Activated gamma-delta T cell (primary cell): ENCODE data around the gene CD151.

Source experiments
- DNase-seq: peaks from one replicate; lab custom pipeline; 2025; lab: John Stamatoyannopoulos, UW

The CD151 gene

GRCh38 chr11:829176-829846, 3.4 kb upstream of the CD151 start:
- no peak for DNase-seq

GRCh38 chr11:829847-830294, 2.9 kb upstream of the CD151 start:
- no peak for DNase-seq

DNA sequence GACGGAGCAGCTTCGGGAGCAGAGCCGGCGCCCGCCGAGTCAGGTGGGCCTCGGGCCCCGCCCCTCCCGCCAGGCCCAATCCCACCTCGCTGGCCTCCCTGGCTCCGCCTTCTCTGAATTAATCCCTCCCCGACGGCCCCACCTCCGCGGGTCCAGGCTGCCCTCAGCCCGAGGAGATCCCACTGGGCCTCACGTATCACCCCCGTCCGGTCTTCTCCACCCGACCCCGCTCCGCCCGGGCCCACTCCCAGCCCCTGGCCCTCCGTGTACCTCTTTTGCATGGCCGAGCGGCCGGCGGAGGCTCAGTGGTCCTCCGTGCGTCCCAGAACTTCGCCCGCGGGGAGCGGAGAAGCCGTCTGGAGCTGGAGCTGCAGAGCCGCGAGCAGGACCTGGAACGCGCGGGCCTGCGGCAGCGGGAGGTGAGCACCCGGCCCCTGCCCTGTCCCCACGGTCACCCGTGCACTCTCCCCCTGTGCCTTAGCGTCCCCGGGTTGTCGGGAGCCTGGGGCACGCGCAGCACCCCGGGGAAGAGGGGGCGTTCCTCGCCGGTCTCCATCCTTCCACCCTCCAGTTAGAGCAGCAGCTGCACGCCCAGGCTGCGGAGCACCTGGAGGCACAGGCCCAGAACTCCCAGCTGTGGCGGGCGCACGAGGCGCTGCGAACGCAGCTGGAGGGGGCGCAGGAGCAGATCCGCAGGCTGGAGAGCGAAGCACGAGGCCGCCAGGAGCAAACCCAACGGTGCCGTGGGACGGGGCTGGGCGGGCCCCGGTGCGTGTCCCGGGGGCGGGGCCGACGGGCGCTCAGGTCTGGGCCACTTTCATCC, 2.2 kb upstream of the CD151 start:
- DNase-seq = peak; percentile 45

DNA sequence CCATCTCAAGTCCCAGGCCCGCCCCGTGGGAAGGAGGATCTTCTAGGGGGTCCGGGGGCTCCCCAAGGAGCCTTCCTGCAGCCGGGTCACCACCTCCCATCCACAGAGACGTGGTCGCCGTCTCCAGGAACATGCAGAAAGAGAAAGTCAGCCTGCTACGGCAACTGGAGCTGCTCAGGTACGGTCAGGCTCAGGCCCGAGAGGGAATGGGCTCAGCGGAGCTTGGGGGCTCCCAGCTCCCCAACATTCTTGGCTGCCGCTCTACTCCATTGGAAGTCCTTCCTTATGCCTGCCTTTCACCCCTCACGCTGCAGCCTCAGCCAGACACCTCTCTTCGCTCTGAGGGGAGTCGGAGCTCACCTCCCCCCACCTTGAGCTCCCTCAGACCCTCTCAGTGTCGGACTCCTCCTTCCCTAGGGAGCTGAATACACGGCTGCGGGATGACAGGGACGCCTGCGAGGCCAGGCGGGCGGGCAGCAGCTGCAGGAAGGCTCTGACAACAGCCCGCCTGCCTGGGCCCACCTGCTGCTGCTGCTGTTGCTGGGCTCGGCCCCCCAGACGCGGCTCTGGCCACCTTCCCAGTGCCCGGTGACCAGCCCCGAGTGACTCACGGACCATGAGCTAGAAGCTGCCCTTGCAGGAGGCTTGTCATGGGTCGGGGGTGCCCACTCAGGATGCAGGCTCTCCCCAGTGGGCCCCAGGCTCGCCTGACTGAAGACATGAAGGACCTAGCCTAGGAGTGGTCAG, 1.5 kb upstream of the CD151 start:
- DNase-seq = no peak

DNA sequence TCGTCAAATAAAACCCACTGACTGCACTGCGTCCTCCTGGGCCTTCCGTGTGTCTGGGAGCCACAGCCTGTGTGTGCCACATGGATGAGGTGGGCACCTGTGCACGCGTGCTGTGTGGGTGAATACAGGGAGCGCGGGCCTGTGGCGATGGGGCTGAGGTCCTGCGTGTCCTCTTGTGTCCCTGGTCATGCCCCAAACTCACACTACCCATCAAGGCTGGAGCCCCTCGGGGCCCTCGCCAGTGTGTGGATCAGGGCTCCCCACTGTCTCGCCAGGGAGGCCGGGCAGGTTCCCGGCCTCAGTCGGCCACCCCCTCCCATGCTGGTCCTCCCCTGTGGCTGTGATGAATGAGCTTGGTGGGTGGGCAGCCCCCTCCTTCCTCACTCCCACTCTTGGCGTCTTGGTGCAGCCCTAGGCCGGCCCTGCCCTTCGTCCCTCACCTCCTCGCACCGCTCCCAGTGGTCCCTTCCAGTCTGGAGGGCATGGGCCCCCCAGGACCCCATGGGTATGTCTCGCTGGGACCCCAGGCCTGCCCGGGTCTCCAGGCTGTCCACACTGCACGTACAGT, 707 bp upstream of the CD151 start:
- no peak for DNase-seq

DNA sequence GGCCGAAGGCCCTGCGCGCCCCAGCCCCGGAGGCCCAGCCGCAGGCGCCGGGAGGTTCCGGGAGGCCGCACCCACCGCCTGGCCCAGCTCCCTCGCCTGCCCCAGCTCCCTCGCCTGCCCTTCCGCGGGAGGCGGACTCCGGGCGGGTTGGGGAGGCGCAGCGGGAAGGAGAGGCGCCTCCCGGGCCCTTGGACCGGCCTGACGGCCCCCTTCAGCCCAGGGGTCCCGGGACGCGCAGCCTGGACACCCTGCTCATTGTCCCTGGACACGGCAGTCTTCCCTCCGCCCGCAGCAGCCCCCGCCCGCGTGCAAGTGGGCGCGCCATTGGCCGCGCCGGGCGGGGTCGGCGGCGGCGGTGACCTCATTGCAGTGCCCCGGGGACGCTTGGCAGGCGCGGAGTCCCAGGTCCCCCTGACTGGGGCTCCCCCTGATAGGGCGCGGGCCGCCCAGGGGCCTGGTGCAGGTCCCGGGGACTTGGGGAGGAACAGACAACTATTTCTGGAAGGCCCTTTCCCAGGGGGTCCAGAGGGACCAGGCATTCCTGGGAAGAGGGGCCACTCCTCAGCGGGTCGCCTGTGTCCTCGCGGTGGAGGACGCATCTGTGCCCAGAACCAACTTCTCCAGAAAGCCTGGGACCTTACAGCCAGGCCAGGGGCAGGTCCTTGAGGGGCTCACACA, 501 bp downstream of the CD151 start:
- peak; percentile 39 for DNase-seq

DNA sequence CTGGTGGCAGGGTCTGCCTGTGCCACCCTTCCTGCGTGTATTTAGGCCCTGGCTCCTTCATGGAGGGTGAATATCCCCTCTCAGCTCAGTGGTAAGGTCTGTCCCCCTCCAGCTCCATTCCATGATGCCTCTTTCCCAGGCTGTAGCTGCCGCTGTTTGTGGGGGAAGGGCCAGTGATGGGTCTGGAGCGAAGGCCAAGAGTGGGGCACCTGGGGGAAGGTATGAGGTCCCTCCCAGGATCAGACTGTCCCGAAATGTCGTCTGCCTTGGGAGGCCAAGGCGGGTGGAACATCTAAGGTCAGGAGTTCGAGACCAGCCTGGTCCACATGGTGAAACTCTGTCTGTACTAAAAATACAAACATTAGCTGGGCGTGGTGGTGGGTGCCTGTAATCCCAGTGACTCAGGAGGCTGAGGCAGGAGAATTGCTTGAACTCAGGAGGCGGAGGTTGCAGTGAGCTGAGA, 1.1 kb downstream of the CD151 start:
- DNase-seq = no peak

- no peak for DNase-seq
Measured at GRCh38 chr11:834371-835316, 1.9 kb downstream of the CD151 start.

GRCh38 chr11:836274-836673, 3.5 kb downstream of the CD151 start:
- no peak for DNase-seq

- DNase-seq = no peak
Measured at GRCh38 chr11:836700-837099, 3.9 kb downstream of the CD151 start.

GRCh38 chr11:837189-837989, 4.6 kb downstream of the CD151 start:
- DNase-seq = no peak

- DNase-seq = no peak
Measured at GRCh38 chr11:837990-838307, 5.2 kb downstream of the CD151 start.

GRCh38 chr11:838441-839279, 5.9 kb downstream of the CD151 start:
- no peak for DNase-seq

GRCh38 chr11:839280-839623, 6.5 kb downstream of the CD151 start:
- DNase-seq = no peak

GRCh38 chr11:839875-840617, 7.3 kb downstream of the CD151 start:
- DNase-seq = no peak

DNA sequence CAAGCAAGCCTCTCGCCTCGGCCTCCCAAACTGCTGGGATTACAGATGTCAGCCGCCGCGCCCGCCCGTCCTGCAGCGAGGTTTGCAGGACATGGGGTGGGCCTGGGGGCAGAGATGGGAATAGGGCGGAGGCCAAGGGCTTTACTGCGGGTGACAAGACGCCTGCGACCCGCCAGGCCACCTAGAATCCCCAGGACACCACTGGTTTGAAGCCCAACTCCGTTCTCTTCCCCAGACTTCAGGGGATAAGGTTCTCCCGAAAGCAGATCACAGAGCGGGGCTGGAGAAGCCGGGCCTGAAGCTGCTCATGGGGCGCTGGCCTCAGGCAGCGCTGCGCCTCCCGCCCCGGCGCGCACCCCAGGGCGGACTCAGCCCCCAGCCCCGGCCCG, 9.2 kb downstream of the CD151 start:
- DNase-seq = no peak

DNA sequence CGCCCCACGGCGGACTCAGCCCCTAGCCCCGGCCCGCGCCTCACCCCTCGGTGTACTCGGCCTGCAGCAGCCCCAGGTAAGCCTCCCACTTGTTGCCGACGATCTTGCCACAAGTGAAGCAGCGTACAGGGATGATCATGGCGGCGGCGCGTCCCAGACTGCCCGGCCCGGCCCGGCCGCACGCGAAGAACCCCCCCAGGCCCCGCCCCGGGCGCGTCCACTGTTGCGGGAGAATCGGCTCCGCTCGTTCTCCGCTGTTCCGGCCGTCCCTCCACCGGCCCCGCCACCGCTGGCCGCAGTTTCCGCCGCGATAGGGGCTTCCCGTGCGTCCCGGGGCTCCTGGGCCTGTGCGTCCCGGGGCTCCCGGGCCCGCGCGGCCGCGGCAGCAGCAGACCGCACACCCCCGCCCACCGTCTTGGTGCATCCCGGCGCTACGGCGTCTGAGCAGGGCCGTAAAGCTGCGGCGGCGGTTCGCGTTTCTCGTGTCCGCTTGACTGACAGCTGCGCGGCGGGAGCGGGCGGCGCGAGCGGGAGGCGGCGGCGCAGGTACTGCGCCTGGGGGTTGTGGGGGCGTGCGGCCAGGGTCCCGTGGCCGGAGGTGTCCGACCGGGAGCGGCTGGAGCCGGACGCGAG, 9.7 kb downstream of the CD151 start, which contains the start of the genes POLR2L and TSPAN4:
POLR2L (minus strand) TSS at position 160 of the 633 bp plus-strand sequence; CDS start at position 139, 21 bp downstream.
TSPAN4 (plus strand) TSS at position 483 of the 633 bp plus-strand sequence. CDS start 7,453 bp downstream, outside the sequence.
- DNase-seq = peak; percentile 83
